Lower leg skin (tissue), 4 donors: ENCODE measurements around the gene UBXN4. TPM values are rescaled to one million over a fixed set of nuclear protein-coding genes. Genes with fewer than 3 reads are reported as not detected.

Experiments used
- DNase-seq, 2 donors: peaks; one replicate each; pipeline ENCODE4 v3.0.0-alpha.2; 2019; ENCODE audit warnings: low spot score in 2 of 2
- H3K4me3 ChIP-seq: fragments of 200-600 bp; sonication (generic); 2 replicates; pipeline ENCODE4 v1.5.1; 2017; ENCODE audit warnings: mild to moderate bottlenecking, low read depth; ENCODE audit not compliant: poor library complexity, severe bottlenecking
- POLR2A ChIP-seq, 2 donors: fragments of 450-650 bp; IDR thresholded peaks; one replicate each; pipeline ENCODE4 v1.6.1; 2016 to 2017; ENCODE audit warnings: antibody characterized with exemption in 2 of 2, mild to moderate bottlenecking in 1 of 2, moderate library complexity in 1 of 2
- WGBS, 2 donors: methylation state at CpG; one replicate each; pipeline ENCODE4 v1.1.5; 2018; 5-methylcytosine and 5-hydroxymethylcytosine counted together
- intact Hi-C: fragments of 100-400 bp; cut with DNase I; formaldehyde crosslinking; loops from one replicate; pipeline ENCODE4 v1.15.0; 2023; ENCODE audit warnings: low total_unique reads
- total RNA-seq, 4 donors: library from RNA; depleted of rRNA; stranded (reverse); fragments of >200 nt; gene quantifications; one replicate each; pipeline ENCODE4 v1.1.0, GENCODE V29; 2016
- TF ChIP-seq, protein P1 (sequence below), 3 donors: fragments of 450-650 bp; IDR thresholded peaks; one replicate each; pipeline ENCODE4 v1.5.1; 2016; ENCODE audit warnings: antibody characterized with exemption in 3 of 3, mild to moderate bottlenecking in 3 of 3, moderate library complexity in 2 of 3

Gene UBXN4
- total RNA-seq, 4 donors from 2014 or later, result 55.1 to 68.0 (median 58.0) TPM

DNA sequence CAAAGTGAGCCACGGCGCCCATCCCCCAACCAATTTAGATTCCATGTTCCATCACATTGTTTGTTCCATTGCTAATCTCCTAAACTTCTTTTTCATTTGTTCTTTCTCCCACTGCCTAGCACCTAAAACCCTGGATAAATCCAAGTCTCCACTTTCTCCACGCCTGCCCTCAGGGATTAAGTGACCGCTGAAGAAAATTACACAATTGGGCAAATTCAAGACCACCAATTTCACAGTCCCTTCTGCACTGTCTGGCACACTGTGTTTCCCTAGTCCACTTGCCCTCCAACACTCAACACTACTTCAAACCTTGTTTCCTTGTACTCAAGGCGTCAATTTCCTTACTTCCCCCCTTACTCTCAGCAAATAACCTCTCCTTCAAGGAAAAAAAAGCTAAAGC is 5.1 kb upstream of the UBXN4 start:
- TF ChIP-seq, protein P1, sequence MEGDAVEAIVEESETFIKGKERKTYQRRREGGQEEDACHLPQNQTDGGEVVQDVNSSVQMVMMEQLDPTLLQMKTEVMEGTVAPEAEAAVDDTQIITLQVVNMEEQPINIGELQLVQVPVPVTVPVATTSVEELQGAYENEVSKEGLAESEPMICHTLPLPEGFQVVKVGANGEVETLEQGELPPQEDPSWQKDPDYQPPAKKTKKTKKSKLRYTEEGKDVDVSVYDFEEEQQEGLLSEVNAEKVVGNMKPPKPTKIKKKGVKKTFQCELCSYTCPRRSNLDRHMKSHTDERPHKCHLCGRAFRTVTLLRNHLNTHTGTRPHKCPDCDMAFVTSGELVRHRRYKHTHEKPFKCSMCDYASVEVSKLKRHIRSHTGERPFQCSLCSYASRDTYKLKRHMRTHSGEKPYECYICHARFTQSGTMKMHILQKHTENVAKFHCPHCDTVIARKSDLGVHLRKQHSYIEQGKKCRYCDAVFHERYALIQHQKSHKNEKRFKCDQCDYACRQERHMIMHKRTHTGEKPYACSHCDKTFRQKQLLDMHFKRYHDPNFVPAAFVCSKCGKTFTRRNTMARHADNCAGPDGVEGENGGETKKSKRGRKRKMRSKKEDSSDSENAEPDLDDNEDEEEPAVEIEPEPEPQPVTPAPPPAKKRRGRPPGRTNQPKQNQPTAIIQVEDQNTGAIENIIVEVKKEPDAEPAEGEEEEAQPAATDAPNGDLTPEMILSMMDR (IDR thresholded peaks at IDR 0.05), result no peak
- no peak for TF ChIP-seq POLR2A (IDR thresholded peaks at IDR 0.05)
- intact Hi-C loops, result no loop called here
- H3K4me3 ChIP-seq, result no peak overlapping the region
- 94 to 95% methylated on average over 5 of the region's 5 CpGs for WGBS, 2 donors
- no peak for DNase-seq

DNA sequence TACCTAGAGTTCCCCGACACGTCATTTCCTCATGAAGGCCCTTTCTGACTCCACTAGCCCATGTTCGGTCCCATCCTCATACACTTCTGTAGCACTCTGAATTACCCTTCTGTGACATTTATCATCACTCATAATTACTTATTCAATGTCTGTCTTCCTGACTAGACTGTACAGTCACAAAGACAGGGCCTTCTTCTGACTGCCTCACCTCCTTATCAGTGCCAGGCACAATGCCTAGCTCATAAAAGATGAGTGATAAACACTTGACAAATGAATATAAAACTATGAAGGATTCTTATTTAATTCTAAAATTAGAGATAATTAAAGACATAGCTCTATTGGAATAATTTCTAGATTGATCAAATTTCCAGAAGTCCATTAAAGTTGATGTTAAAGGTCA is 1.4 kb upstream of the UBXN4 start:
- TF ChIP-seq POLR2A (IDR thresholded peaks at IDR 0.05), result no peak
- WGBS, 2 donors, result 95 to 97% methylated on average over 3 of the region's 3 CpGs
- intact Hi-C loops, result no loop called here
- DNase-seq, result no peak
- no peak overlapping the region for H3K4me3 ChIP-seq

DNA sequence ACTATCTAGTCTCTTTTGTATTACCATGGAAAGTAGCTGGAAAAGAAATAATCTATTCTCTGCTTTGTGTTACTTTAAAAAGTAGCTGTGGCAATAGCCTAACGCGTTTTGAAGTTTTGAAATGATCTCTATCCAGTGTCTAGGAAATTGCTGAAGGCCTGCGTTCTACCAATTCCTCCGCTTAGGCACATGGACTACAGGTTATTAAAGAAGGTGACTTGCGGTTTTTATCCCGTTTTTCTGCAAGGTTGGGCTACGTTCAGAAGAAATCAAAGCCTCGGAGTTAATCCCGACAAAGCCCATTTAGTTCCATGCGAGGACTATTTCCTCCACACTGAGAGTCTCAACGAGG is 636 bp upstream of the UBXN4 start:
- H3K4me3 ChIP-seq, result no peak overlapping the region
- intact Hi-C loops, result no loop called here
- 82 to 83% methylated on average over 11 of the region's 11 CpGs for WGBS, 2 donors
- TF ChIP-seq, protein P1 (IDR thresholded peaks at IDR 0.05), result no peak
- no peak for TF ChIP-seq POLR2A (IDR thresholded peaks at IDR 0.05)
- no peak for DNase-seq

DNA sequence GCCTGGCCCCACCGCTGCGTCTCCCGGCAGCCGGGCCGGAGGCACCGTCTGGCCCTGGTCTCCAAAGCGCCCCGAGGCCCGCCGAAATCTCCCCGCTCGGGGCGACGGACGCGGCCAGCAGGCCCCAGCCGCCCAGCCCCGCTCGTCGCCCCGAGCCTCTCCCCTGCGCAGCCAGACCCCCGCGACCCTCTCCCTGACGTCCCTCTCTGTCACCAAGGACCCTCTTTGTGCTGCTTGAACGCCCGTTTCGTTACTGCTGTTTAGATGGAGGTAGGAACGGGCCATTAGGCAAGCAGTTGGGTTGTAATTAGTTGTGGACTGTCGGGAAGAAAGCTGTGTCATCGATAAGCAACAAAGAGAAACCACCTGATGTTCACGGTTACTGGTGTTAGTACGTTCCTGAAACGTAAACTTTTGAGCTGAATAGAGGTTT is 686 bp downstream of the UBXN4 start:
- DNase-seq, result peak in 1 of 2 donors; percentile 22
- intact Hi-C loops, result no loop called here
- 0% methylated on average over 33 to 34 of the region's 34 CpGs for WGBS, 2 donors
- H3K4me3 ChIP-seq, result peak overlapping the region; percentile 97
- TF ChIP-seq POLR2A (IDR thresholded peaks at IDR 0.05), result no peak
- TF ChIP-seq, protein P1 (IDR thresholded peaks at IDR 0.05), result peak in 1 of 3 donors; percentile 8

DNA sequence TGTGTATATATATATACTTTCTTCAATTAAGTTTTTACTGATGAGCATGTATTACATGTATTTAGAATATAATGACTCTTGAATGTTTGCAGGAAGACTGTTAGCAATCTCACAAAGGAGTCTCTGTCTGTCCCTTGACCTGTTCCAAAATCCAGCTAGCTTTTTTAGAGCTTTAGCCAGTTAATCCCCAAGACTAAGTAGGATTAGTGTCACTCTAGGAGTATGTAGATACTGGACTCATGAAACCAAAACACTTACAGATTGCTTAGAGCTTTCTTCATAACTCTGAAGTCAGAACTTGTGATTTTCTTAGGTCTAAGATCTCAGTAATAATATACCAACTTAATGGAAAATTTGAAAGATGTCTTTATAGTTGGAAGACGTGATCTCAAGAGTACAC is 2.2 kb downstream of the UBXN4 start:
- WGBS, 2 donors, result 73 to 74% methylated on average over 1 of the region's 1 CpG
- intact Hi-C loops, result no loop called here
- no peak for DNase-seq
- TF ChIP-seq, protein P1 (IDR thresholded peaks at IDR 0.05), result no peak
- no peak for TF ChIP-seq POLR2A (IDR thresholded peaks at IDR 0.05)
- H3K4me3 ChIP-seq, result no peak overlapping the region

DNA sequence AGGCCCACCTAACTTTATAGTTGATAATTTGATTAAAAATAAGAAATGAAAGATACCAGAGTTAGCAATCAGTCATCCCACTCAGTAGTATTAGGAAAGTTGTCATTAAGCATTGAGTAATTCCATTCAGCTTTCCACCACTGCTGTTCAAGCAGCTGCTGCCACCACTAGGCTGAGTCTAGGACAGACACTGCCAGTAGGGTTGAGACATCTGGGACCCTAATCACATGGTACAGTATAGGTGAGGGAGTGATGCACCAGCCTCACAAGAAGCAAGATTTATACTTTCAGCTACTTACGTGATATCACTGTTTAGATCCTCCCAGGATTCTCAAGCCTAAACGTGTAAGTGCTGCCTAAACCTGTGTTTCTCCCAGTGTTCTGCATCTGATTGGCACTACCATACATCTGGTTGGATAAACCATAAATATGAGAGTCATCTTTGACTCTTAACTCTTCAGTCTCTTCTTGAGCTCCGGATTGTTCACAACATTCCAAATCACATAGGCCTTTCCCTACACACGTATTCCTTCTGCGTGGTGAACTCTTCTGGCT is 3.2 kb downstream of the UBXN4 start:
- no peak overlapping the region for H3K4me3 ChIP-seq

More for the DNA sequence above, 3.2 kb downstream of the UBXN4 start:
- 62 to 66% methylated on average over 5 of the region's 5 CpGs for WGBS, 2 donors
- no peak for TF ChIP-seq POLR2A (IDR thresholded peaks at IDR 0.05)
- TF ChIP-seq, protein P1 (IDR thresholded peaks at IDR 0.05), result no peak
- DNase-seq, result peak in 1 of 2 donors; percentile 21
- intact Hi-C loops, result no loop called here
